ENCODE data around the gene TNPO3.
"Not testable (repeated sequence)": the region's sequence is repeated elsewhere in the genome, so short reads cannot be mapped to it uniquely, and the experiment has no call there.

Gene TNPO3

GRCh38 chr7:129067943-129068548, 13.1 kb upstream of the TNPO3 start:
- no peak for DNase-seq

- not testable (repeated sequence) for DNase-seq
Observed at GRCh38 chr7:129067132-129067561, 12.2 kb upstream of the TNPO3 start.

- no peak for DNase-seq
Observed at GRCh38 chr7:129066290-129067131, 11.6 kb upstream of the TNPO3 start.

GRCh38 chr7:129055861-129056464, 1.1 kb upstream of the TNPO3 start:
- no peak for DNase-seq

- no peak for DNase-seq
Observed at GRCh38 chr7:129055294-129055816, 444 bp upstream of the TNPO3 start.

GRCh38 chr7:129053938-129054437, 923 bp downstream of the TNPO3 start:
- DNase-seq, result no peak

- no peak for DNase-seq
Observed at GRCh38 chr7:129052441-129052840, 2.5 kb downstream of the TNPO3 start.

- not testable (repeated sequence) for DNase-seq
Observed at GRCh38 chr7:129051459-129051858, 3.5 kb downstream of the TNPO3 start.

GRCh38 chr7:129047761-129048160, 7.2 kb downstream of the TNPO3 start:
- no peak for DNase-seq

GRCh38 chr7:129045682-129046081, 9.2 kb downstream of the TNPO3 start:
- DNase-seq, result no peak

GRCh38 chr7:129043012-129043411, 11.9 kb downstream of the TNPO3 start:
- DNase-seq, result no peak

- DNase-seq, result no peak
Observed at GRCh38 chr7:129041142-129042085, 13.5 kb downstream of the TNPO3 start.

GRCh38 chr7:129038468-129038867, 16.4 kb downstream of the TNPO3 start:
- not testable (repeated sequence) for DNase-seq

- DNase-seq, result no peak
Observed at GRCh38 chr7:129037585-129037984, 17.3 kb downstream of the TNPO3 start.

GRCh38 chr7:129032017-129032416, 22.9 kb downstream of the TNPO3 start:
- DNase-seq, result no peak

GRCh38 chr7:129030440-129030839, 24.5 kb downstream of the TNPO3 start:
- no peak for DNase-seq

GRCh38 chr7:129024125-129024524, 30.8 kb downstream of the TNPO3 start:
- no peak for DNase-seq

- no peak for DNase-seq
Observed at GRCh38 chr7:129021656-129022055, 33.3 kb downstream of the TNPO3 start.

- no peak for DNase-seq
Observed at GRCh38 chr7:129017933-129018538, 36.9 kb downstream of the TNPO3 start.

- no peak for DNase-seq
Observed at GRCh38 chr7:129017264-129017663, 37.6 kb downstream of the TNPO3 start.

GRCh38 chr7:129014501-129015101, 40.3 kb downstream of the TNPO3 start:
- DNase-seq, result no peak

Data from stimulated activated CD8-positive, alpha-beta memory T cell treated with anti-CD3 and anti-CD28 coated beads, Interleukin-4, amount 100 ng/mL, for 48 hours (primary cell).